GM15510 (cell line): ENCODE measurements around the gene GNB5.

Experiments used
- POLR2A ChIP-seq: IDR thresholded peaks from 3 replicates; pipeline ENCODE4 v1.6.1; 2011; ENCODE audit warnings: borderline replicate concordance; ENCODE audit not compliant: insufficient read length; ENCODE audit errors: extremely low read depth

GNB5 gene

DNA sequence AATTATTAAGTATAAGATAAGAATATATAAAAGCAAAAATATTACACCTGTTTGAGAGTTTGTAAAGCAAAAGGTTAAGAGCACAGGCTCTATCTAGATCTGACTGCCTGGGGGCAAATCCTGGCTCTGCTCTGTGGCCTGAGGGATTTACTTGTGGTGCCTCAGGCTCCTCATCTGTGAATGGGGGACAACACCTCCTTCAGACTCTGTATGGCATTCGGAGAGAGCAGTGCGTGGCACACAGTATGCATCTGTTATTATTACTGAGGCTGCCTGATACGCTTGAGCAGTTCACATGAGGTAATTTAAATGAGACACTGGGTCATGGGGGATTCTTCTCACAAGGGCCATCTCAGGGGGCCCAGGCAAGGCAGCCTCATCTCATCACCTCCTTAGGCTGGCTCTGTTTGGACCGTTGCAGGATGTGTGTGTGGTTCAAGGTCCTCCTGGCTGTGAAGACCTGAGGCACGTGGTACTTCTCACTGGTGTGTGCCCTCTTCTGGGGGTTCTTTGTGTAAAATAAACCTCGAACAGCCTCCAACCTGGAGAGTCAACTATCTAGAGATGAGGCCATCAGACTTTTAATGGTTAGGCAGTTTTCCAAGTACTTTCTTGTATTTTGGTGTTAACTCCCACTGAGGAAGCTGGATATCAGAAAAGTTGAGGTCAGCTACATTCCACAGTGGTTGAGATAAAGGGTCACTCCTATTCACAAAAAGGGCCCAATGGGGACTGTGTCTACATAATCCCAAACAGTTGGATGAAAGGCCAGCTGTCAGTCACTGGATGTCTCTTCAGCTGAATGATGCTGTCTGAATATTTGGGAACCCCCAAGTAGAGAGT lies 9.0 kb downstream of the GNB5 start:
- TF ChIP-seq POLR2A: no peak

DNA sequence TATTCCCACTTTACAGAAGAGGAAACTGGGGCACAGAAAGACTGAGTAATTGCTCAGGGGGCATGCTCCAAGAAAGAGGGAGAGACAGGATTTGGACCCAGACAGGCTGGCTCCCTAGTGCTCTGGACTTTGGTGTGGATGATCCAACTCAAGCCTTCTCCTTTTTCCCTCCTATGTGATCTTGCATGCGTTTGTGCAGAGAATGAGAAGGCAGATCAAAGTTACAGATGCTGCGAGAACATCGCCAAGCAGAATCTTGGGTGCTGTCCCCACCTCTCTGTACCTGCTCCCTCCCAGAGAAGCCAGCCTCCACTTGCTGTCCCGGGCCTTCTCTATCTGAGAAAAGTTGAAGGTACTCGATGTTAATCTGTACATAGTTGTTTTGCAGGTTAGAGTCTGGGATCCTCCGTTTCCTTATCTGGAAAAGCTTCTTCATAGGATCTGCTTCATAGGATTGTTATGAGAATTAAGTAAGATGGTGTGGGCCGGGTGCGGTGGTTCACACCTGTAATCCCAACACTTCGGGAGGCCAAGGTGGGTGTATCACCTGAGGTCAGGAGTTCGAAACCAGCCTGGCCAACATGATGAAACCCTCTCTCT lies 10.2 kb downstream of the GNB5 start:
- no peak for TF ChIP-seq POLR2A

DNA sequence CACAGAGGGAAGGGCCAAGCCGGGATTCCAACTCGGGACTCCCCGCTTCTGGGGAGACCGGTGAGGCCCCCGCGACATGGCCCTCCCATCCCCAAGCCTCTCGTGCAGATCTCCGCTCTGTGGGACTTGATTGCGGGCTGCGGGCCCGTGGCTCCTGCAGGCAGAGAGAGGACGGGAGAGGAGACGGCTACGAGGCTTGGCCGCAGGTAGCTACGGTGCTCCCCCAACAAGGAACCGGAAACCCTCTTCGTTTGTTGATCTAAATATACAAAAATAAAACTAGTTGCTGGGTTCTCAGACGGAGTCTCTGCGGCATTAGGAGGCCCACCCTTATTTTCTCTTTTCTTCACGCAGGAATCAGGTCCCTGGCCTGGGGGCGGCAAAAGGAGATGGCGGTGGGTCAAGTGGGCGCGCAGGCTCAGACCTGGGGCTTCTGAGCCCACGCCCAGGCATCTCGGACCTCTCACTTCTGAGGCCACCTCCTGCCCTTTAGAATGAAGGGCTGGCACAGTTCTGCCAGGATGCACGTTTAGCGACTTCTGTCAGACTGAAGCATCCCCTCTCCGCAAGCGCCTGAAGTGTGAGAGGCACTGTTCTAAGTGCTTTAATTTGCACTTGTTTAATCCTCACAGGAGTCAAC lies 10.9 kb downstream of the GNB5 start:
- TF ChIP-seq POLR2A: no peak

DNA sequence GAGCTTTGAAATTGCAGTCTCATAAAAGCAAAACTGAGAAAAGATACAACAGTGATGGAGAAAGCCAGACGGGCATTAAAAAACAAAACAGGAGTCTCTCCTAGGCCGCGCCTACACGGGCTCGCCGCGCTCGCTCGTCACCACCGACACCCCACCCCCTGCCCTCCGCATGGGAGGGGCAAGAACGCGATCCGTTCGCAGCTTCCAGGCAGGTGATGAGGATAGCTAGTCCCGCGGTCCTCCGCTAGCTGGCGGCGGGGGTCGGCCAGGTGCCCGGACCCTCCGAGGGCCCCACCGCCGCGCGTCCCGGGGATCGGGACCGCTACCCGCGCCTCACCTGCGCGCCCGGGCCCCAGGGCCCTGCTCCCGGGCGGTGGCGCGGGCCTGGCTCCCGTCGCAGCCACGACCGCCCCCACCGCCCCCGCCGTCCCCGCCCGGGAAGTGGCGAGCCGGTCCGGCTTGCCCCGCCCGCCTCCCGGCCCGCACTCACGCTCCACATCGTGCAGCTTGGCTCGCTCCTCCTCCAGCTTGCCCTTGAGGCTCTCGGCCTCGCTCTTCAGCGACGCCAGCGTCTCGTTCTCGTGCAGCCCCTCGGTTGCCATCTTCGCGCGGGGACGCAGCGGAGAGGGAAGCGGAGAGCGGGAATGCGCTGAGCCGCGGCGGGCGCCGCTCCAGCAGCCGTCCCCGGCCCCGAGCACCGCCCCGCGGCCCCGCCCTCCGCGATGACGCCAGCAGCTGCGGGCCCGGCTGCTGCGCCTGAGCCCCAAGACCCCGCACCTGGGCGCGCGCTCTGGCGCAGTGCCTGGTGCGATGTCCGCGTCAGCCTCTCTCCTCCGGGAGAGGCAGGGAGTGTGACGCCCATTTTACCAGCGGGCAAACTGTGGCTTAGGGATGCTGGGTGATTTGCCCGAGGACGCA lies 11.7 kb downstream of the GNB5 start:
- TF ChIP-seq POLR2A: peak; percentile 60

DNA sequence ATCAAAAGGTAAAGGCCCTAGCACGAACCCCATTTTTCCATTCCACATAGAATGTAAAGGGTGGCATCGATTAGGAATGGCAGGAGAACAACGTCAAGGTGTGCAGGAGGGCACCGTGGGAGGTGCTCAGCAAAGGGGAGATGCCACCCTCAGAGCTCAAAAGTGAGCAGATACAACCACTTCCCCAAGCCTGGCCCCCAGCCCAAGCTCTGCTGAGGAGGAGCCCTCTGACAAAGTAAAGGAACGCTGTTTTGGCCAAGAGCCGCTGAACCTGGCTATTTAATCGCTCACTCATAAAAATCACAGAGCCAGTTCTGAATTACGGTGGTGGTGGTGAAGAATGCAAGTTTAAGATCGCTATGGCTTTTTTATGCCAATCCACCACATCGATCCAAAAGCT lies 12.4 kb downstream of the GNB5 start:
- no peak for TF ChIP-seq POLR2A

GRCh38 chr15:52172869-52173268 lies 18.3 kb downstream of the GNB5 start:
- no peak for TF ChIP-seq POLR2A

GRCh38 chr15:52171807-52172206 lies 19.4 kb downstream of the GNB5 start:
- TF ChIP-seq POLR2A: no peak

GRCh38 chr15:52171386-52171785 lies 19.8 kb downstream of the GNB5 start:
- TF ChIP-seq POLR2A: no peak

DNA sequence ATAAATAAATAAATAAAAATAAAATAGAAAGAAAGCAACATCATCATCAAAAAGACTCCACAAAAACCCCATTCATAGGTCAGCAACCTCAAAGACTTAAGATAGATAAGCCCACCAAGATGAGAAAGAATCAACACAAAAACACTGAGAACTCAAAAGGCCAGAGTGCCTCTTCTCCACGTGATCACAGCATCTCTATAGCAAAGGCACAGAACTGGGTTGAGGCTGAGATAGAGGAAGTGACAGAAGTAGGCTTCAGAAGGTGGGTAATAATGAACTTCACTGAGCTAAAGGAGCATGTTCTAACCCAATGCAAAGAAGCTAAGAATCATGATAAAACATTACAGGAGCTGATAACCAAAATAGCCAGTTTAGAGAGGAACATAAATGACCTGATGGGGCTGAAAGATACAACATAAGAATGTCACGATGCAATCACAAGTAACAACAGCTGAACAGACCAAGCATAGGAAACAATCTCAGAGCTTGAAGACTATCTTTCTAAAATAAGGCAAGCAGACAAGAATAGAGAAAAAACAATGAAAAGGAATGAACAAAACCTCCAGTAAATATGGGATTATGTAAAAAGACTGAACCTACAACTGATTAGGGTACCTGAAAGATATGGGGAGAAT lies 26.4 kb downstream of the GNB5 start:
- TF ChIP-seq POLR2A: no peak

- TF ChIP-seq POLR2A: no peak
Measured at GRCh38 chr15:52163321-52164190, 27.6 kb downstream of the GNB5 start.

- TF ChIP-seq POLR2A: no peak
Measured at GRCh38 chr15:52162876-52163275, 28.3 kb downstream of the GNB5 start.

DNA sequence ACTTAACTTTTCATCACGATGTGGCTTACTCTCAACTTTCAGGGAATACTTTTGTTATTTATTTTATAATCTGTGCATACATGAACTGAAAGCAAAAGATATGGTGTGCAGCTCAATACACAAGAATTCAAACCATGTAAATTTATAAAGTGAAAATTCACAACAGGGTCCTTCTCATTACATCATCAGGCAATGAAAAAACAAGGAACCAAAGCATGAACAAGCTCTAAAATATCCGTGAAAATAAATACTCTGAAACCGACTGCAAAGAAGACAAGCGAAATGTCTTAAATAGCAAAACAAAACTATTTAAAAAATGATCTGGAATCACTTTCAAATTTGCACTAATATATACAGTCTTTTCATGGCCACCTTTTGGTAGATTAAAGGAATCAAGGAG lies 28.9 kb downstream of the GNB5 start:
- TF ChIP-seq POLR2A: no peak

GRCh38 chr15:52161406-52161966 lies 29.7 kb downstream of the GNB5 start:
- no peak for TF ChIP-seq POLR2A

DNA sequence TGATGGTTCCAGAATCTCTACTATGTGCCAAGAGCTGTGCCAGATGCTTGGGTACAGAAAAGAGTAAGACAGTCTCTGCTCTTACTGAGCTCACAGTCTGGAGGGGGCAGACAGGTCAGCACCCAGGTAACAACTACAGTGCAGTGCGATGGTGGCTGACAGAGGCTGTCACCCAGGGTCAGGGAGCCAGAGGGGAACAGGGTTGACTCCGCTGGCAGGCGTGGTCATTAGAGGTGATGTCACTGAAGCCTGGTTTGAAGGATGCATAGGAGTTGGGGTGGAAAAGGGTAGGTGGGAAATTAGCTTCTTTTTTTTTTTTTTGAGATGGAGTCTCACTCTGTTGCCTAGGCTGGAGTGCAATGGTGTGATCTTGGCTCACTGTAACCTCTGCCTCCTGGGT lies 31.5 kb downstream of the GNB5 start:
- TF ChIP-seq POLR2A: no peak
